ENCODE results near the gene MCCC1.

MCCC1 gene

DNA sequence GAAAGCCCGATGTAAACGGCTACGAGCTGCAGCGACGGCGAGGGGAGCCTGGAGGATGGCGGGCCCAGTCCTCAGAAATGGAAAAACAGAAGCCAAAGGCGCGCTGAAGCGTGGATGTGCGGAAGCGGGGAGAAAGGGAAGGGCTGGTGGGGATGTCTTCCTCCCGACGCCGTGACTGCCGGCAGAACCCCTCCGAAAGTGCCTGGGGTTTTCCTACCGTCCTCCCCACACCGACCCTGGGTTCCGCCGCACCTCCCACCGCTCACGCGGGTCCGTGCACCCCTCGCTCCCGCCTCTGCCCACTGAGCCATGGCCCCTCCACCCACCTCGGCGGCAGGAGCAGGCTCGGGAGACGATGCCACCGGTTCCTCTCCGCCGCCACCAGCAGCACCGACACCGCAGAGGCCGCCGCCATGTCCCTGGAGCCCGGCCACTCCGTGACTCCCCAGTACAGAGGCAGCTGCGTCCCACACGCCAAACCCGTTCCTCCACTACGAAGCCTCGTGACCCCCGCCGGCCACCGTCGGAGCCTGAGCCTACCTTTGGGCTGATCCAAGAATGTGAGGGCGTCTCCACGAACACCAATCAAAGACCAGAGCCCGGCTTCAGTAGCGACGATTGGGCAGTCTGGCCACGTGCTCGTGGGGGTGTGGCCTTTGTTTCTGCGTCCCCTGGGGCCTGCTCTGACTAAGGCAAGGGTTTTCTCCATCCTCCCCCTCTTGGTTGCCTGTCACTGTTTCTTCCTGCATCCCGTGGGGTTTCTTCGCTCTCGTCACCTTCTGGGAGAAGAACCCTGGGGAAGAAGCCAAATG is at the start of gene MCCC1:
Gene MCCC1 (minus strand): TSS at position 471 of the 812 bp plus-strand sequence. CDS start 56 bp downstream, at position 415.
- TF ChIP-seq, protein P1, sequence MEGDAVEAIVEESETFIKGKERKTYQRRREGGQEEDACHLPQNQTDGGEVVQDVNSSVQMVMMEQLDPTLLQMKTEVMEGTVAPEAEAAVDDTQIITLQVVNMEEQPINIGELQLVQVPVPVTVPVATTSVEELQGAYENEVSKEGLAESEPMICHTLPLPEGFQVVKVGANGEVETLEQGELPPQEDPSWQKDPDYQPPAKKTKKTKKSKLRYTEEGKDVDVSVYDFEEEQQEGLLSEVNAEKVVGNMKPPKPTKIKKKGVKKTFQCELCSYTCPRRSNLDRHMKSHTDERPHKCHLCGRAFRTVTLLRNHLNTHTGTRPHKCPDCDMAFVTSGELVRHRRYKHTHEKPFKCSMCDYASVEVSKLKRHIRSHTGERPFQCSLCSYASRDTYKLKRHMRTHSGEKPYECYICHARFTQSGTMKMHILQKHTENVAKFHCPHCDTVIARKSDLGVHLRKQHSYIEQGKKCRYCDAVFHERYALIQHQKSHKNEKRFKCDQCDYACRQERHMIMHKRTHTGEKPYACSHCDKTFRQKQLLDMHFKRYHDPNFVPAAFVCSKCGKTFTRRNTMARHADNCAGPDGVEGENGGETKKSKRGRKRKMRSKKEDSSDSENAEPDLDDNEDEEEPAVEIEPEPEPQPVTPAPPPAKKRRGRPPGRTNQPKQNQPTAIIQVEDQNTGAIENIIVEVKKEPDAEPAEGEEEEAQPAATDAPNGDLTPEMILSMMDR (IDR thresholded peaks at IDR 0.05; ENCODE audit: borderline replicate concordance, insufficient read depth, low read depth, low read length), result no peak
- peak within 1 kb of the TSS; percentile 95 for H3K4me3 ChIP-seq (ENCODE audit: low read depth, low read length)

DNA sequence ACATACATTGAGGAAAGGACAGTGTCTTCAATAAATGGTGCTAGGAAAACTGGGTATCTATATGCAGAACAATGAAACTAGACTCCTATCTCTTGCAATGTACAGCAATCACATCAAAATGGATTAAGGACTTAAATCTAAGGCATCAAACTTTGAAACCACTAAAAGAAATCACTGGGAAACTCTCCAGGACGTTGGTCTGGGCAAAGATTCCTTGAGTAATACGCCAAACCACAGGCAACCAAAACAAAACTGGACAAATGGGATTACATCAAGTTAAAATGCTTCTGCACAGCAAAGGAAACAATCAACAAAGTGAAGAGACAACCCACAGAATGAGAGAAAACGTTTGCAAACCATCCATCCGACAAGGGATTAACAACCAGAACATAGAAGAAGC is 48.8 kb upstream of the MCCC1 start:
- no peak overlapping the region for H3K4me3 ChIP-seq (ENCODE audit: low read depth, low read length)

DNA sequence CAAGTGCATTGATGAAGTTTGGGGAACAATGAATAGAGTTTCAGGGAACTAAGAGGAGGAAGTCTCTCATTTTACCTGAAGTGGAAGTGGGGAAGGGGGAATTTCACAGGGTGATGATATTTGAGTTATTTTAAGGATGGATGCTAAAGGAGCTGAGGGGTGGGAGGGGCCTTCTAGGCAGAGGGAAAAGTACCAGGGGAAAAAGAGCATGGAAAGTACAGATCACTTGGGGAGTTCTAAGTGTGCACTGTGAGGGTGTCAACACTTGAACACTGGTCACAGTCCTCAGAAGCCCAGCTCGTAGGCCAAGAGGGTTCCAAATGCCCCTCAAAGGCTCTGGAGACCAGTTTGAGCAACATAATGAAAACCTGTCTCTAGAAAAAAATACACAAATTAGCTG is 45.1 kb upstream of the MCCC1 start:
- TF ChIP-seq, protein P1 (IDR thresholded peaks at IDR 0.05; ENCODE audit: borderline replicate concordance, insufficient read depth, low read depth, low read length), result no peak
- no peak overlapping the region for H3K4me3 ChIP-seq (ENCODE audit: low read depth, low read length)

More for the DNA sequence above, 48.8 kb upstream of the MCCC1 start:
- TF ChIP-seq, protein P1 (IDR thresholded peaks at IDR 0.05; ENCODE audit: borderline replicate concordance, insufficient read depth, low read depth, low read length), result no peak

DNA sequence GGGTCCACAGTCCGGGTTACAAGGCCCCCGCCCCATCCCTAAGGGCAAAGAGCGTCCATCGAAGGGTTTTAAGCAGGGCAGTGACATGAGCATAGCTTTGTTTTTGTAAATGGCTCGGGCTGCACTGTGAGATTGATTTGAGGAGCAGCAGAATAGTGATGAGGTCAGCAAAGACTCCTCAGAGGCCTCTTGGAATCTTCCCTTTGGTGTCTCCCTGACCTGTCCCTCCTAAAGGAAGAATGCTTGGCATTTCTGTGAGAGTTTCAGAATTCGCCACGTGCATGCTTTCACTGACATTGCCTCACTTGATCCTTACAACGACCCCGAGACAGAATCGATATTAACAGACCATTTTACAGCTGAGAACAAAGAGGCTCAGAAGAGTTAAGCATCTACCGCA is 42.9 kb upstream of the MCCC1 start:
- TF ChIP-seq, protein P1 (IDR thresholded peaks at IDR 0.05; ENCODE audit: borderline replicate concordance, insufficient read depth, low read depth, low read length), result no peak
- H3K4me3 ChIP-seq (ENCODE audit: low read depth, low read length), result no peak overlapping the region

DNA sequence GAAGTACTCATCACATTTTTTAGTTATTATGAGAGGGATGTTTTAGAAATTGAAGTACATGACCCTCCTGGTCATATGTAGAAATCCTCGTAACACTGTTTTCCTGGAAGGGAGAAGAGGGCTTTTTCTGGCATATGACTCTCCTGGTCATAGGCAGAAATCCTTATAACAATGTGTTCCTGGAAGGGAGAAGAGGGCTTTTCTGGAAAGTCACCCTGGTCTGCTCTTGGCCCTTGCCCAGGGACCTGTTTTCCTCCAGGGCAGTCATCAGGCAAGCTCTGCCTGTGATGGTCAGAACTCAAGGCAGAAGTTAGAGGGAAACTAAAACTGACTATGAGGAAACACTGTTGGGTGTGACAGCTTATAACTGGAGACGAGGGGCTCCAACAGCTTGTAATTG is 35.5 kb upstream of the MCCC1 start:
- H3K4me3 ChIP-seq (ENCODE audit: low read depth, low read length), result no peak overlapping the region
- TF ChIP-seq, protein P1 (IDR thresholded peaks at IDR 0.05; ENCODE audit: borderline replicate concordance, insufficient read depth, low read depth, low read length), result no peak

DNA sequence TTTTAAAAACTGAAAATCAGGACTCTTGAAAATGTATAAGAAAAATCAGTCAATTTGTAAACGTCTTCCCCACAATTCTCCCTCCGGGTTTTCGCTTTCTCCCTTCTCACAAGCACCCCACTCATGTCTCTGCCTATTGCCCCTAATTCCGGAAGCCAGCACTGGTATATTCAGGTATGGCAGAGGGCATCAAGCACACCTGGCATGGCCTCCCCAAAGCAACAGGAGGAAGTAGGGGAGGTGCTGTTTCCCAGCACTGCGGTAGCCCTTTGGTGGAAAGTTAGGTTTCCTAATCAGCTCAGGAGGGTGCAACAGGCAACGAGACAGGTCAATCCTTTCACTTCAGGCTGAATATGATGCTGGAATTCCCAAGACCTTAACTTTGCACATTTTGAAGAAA is 33.1 kb upstream of the MCCC1 start:
- no peak overlapping the region for H3K4me3 ChIP-seq (ENCODE audit: low read depth, low read length)
- TF ChIP-seq, protein P1 (IDR thresholded peaks at IDR 0.05; ENCODE audit: borderline replicate concordance, insufficient read depth, low read depth, low read length), result no peak

DNA sequence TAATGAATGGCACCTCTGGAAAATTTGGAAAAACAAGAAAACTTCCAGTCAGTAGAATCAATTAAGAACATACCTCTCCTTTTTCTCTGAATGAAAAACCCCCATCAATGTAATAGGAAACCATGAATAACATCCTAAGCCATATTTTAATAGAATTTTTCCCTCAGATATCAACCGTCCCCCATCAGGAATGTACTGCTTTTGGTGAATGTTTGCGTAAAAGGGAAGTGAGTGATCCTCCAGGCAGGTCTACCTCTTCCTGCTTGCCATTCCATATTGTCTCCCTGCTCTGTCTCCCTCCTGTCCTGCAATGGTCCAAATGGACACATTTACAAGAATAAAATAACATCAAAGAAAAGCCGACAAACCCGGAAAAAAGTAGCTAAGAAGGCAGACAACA is 32.4 kb upstream of the MCCC1 start:
- H3K4me3 ChIP-seq (ENCODE audit: low read depth, low read length), result no peak overlapping the region
- TF ChIP-seq, protein P1 (IDR thresholded peaks at IDR 0.05; ENCODE audit: borderline replicate concordance, insufficient read depth, low read depth, low read length), result no peak

Data from GM12875 (cell line).